Neural crest cell (in vitro differentiated cells): ENCODE results near the gene PIK3C2B. TPM values are rescaled to one million over a fixed set of nuclear protein-coding genes. Genes with fewer than 3 reads are reported as not detected.
A peak's percentile ranks its signal among the peaks of the same experiment; 100 is the strongest.

Source experiments
- DNase-seq: peaks from one replicate; pipeline ENCODE4 v3.0.0; 2021; ENCODE audit warnings: low read depth, mixed read lengths, low spot score
- H3K27ac Mint-ChIP-seq: one replicate; pipeline ENCODE4 v1.8.0; 2021; ENCODE audit warnings: mild to moderate bottlenecking, mixed read lengths; ENCODE audit not compliant: unreplicated experiment
- H3K27me3 Mint-ChIP-seq: 2 replicates; pipeline ENCODE4 v1.8.0; 2021; ENCODE audit warnings: low read depth, mild to moderate bottlenecking, mixed read lengths
- H3K36me3 Mint-ChIP-seq: 2 replicates; pipeline ENCODE4 v1.8.0; 2021; ENCODE audit warnings: low read depth, mild to moderate bottlenecking, mixed read lengths
- H3K4me1 Mint-ChIP-seq: 2 replicates; pipeline ENCODE4 v1.8.0; 2021; ENCODE audit warnings: mixed read lengths
- H3K4me3 Mint-ChIP-seq: one replicate; pipeline ENCODE4 v1.8.0; 2021; ENCODE audit warnings: mild to moderate bottlenecking, mixed read lengths
- H3K9me3 Mint-ChIP-seq: 2 replicates; pipeline ENCODE4 v1.8.0; 2021; ENCODE audit warnings: mixed read lengths
- total RNA-seq: library from RNA; stranded (reverse); gene quantifications from 2 replicates; pipeline ENCODE4 v1.2.1, GENCODE V29; 2021
- TF ChIP-seq, protein P1 (sequence below): fragments of 200-600 bp; sonication (generic); conservative IDR thresholded peaks from 2 replicates; pipeline ENCODE4 v1.5.0; 2021; ENCODE audit warnings: antibody characterized with exemption, mild to moderate bottlenecking

The PIK3C2B gene
- total RNA-seq, 1 donor from 2014 or later, result 71.7 TPM

DNA sequence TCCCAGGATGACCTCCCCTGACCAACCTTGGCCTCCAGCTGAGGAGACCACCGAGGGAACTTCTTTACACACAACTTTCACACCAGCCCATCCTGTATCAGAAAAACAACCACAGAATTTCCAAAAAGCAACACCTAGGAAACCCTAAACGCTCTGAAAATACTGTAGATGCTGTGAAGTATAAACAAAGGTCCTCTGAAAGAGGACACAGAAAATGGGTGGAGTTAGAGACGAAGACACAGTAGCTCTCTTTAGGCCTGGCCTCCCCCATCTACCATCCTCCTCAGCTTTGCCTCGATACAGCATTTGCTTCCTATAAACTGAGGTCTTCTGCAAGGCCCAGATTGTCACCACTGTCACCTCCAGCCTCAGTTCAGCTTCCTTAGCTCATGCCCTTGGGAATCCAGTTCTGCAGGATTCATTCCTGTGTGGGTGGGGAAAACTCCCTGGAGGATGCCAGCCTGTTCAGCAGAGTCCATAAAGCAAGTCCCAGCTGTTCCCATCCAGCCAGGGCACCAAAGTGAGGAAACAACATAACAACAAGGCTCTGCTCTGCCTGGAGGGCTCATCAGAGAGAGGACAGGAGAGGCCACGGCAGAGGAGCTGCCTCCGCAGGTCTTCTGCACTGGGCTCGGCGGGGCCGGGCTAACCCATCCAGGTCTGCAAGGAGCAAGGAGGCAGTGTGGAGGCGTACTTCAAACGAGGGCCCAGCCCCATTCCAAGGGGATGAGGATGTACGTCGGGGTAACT lies 15.0 kb downstream of the PIK3C2B start:
- DNase-seq, result no peak
- TF ChIP-seq, protein P1, sequence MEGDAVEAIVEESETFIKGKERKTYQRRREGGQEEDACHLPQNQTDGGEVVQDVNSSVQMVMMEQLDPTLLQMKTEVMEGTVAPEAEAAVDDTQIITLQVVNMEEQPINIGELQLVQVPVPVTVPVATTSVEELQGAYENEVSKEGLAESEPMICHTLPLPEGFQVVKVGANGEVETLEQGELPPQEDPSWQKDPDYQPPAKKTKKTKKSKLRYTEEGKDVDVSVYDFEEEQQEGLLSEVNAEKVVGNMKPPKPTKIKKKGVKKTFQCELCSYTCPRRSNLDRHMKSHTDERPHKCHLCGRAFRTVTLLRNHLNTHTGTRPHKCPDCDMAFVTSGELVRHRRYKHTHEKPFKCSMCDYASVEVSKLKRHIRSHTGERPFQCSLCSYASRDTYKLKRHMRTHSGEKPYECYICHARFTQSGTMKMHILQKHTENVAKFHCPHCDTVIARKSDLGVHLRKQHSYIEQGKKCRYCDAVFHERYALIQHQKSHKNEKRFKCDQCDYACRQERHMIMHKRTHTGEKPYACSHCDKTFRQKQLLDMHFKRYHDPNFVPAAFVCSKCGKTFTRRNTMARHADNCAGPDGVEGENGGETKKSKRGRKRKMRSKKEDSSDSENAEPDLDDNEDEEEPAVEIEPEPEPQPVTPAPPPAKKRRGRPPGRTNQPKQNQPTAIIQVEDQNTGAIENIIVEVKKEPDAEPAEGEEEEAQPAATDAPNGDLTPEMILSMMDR, result no peak
- peaks cover 5% of the 10 kb centered on the region for H3K36me3 Mint-ChIP-seq
- H3K4me3 Mint-ChIP-seq, result no peak overlapping the region
- H3K4me1 Mint-ChIP-seq, result peaks cover 72% of the 10 kb centered on the region
- peak overlapping the region; percentile 69 for H3K27ac Mint-ChIP-seq
- no peaks in the 10 kb centered on the region for H3K27me3 Mint-ChIP-seq
- H3K9me3 Mint-ChIP-seq, result no peaks in the 10 kb centered on the region

DNA sequence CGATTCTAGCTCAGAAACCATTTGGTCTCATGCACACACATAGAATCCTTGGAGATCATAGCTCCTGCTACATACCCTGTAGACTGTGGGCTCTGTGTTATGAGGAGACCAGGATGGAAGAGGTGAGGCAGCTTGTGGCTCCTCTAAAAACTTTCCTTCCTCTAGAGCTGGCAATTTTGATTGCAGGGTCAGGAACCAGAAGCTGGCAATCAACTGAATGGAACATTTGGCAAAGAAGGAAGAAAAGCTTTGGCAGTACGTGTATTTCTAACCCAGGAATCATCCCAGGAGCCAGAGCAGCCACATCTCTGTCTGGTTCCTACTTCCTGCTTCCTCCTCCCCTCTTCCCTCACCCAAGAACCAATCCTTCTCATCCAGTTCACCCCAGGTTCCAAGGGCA lies 15.7 kb downstream of the PIK3C2B start:
- no peak for DNase-seq
- Mint-ChIP-seq H3K36me3 (peaks cover 10% of the 10 kb centered on the region), H3K27me3 (no peaks in the 10 kb centered on the region), H3K4me1 (peaks cover 74% of the 10 kb centered on the region), H3K9me3 (no peaks in the 10 kb centered on the region), H3K27ac (no peak overlapping the region), H3K4me3 (no peak overlapping the region)
- TF ChIP-seq, protein P1, result no peak

DNA sequence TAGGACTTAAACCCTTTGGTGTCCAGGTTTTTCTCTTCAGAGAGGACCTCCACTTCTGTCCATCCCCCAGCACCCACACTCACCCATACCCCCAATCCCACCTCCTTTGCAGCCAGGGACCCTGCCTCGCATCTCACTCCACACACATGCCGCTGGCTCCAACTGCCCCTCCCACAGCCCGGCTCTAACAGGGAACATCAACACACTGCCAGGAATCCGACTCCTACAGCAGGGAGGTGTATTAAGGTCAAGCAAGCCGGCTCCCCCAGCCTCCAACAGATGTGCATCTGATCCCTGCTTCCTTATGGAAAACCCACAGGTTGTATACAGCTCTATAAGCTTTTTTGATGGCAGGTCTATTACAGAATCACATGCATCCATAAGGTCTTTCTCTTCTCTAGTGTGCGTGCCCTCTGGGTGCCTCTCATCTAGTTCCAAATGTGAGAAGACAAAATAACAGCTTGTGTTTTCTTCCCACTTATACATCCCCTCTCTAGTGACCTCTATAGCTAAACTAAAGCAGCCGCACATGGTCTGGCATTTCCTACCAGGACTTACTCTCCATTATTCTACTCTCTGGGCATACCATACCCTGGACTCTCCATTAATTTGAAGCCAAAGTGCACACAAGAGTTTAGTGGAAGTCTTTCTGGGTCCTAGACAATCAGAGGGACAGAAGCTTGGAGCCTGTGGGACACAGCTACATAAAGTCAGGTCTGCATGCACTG lies 16.3 kb downstream of the PIK3C2B start:
- Mint-ChIP-seq H3K9me3 (no peaks in the 10 kb centered on the region), H3K27ac (peak overlapping the region; percentile 2), H3K4me1 (peaks cover 73% of the 10 kb centered on the region), H3K36me3 (peaks cover 10% of the 10 kb centered on the region), H3K27me3 (no peaks in the 10 kb centered on the region), H3K4me3 (peak overlapping the region; percentile 12)
- no peak for DNase-seq
- TF ChIP-seq, protein P1, result no peak

DNA sequence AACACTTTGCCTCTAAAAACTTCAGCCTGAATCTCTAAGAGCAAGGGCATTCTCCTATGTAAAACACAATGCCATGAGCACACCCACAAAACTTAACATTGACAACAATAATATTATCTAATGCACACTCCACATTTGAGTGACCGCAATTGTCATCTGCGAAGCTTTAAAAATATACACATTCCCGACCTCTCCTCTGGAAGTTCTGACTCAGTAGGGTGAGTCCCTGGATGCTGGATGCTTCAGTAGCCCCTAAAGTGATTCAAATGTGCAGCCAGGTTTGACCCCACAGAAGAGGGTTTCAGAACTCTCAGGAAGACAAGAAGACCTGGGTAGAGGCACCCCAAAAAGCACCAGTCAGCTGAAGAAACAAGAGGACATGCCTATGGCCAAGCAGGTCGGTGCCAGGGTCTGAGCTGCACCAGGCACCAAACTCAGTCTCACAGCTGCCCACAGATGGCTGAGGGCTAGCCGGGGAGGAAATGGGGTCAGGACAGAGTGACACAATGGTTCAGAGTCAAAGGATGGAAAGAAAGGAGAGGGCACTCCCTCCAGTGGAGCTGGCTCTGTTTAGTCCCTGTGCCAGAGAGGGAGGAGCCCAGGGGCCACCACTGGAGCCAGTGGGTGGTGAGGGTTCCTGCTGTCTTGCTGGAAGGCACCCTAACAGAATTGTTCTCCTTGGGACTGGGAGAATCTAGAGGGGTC lies 17.4 kb downstream of the PIK3C2B start:
- TF ChIP-seq, protein P1, result no peak
- Mint-ChIP-seq H3K4me1 (peaks cover 71% of the 10 kb centered on the region), H3K9me3 (no peaks in the 10 kb centered on the region), H3K27me3 (no peaks in the 10 kb centered on the region), H3K27ac (peak overlapping the region; percentile 73), H3K36me3 (peaks cover 14% of the 10 kb centered on the region), H3K4me3 (no peak overlapping the region)
- DNase-seq, result no peak

DNA sequence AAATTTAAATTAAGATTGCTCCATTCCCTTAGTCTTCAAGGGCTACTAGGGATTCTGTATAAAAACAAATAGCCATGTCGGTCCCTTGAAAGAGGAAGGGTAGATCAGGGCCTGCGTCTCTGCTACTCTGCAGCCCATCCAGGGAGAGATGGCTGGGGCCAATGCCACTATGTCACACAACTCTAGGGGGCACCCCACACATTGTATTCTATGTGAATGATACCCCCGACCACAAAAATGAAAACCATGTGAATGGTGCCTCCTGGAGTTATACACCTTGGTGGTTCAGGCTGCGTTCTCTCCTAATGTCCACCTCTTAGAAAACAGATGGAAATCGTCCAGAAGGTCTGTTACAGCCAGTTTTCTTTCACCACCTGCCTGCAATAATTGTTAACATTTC lies 18.0 kb downstream of the PIK3C2B start:
- TF ChIP-seq, protein P1, result no peak
- Mint-ChIP-seq H3K27ac (peak overlapping the region; percentile 79), H3K4me3 (no peak overlapping the region), H3K9me3 (no peaks in the 10 kb centered on the region), H3K4me1 (peaks cover 65% of the 10 kb centered on the region), H3K36me3 (peaks cover 14% of the 10 kb centered on the region), H3K27me3 (no peaks in the 10 kb centered on the region)
- DNase-seq, result no peak
